ENCODE measurements around the gene CDKN1A.
"Not testable (repeated sequence)": the region's sequence is repeated elsewhere in the genome, so short reads cannot be mapped to it uniquely, and the experiment has no call there.

CDKN1A gene

DNA sequence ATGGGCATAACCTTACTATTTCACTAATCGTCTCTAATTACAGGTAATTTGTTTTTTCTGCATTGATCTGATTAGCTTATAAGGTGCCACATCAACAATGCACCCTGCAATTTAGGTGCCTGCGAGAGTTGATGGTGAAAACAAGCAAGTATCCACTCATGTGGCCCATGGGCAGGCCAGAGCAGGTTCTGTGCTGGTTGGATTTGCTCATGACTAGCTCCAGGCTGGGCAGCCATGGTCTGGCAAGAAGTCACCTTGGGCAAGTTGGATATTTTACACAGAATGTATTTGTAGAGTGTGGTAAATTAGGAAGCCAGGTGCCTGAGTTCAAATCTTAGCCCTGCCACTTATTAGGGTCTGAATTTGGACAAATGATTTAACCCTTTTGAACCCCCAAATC, 44.4 kb downstream of the CDKN1A start:
- no peak for DNase-seq

DNA sequence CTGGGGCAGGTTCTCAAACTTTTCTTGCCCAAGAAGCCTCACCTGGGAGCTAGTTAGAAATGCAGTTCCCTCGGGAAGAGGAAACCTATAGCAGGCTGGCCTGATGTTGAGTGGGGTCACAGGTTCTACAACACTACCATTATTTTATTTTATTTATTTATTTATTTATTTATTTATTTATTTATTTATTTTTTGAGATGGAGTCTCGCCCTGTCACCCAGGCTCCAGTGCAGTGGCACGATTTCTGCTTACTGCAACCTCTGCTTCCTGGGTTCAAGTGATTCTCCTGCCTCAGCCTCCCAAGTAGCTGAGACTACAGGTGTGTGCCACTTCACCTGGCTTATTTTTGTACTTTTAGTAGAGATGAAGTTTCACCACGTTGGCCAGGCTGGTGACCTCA, 45.5 kb downstream of the CDKN1A start:
- not testable (repeated sequence) for DNase-seq

- peak; percentile 37 for DNase-seq
Observed at GRCh38 chr6:36724514-36725390, 46.2 kb downstream of the CDKN1A start.

GRCh38 chr6:36725581-36725980, 47.1 kb downstream of the CDKN1A start:
- no peak for DNase-seq

GRCh38 chr6:36727505-36728021, 49.0 kb downstream of the CDKN1A start:
- no peak for DNase-seq

DNA sequence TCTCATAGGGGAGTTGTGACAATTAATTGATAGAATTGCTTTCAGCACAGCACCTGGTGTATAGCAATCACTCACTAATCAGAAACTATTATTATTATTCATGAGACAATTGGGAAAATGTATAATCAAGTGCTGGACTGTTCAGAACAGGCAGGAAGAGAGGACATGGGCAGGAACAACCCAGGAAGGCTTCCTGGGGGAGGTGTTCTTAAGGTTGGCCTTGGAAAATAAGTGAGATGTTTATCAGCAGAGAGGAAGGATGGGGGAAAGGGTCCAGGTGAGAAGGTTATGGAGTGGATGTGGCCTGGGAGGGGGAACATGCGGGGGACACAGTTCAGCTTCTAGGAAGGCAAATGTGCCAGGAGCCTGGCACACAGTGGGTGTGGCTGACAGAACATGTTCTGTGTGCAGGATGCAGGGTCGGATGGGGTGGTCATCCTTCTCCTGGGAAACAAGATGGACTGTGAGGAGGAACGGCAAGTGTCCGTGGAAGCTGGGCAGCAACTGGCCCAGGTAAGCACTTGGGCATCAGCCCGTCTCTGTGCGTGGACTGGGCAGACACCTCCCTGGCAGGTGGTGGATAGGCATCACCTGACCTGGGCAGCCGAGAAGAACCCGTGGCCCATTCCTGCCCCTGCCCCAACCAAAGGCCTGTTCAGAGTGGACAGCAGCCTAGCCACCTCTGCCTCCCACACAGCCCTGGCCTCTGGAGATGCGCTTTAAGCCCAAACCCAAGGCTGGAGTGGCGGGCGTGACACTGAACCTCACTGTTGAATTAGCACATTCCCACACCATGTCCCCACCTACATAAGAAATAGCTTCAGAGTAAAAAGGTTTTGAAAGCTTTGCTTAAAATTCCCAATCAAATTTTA, 50.0 kb downstream of the CDKN1A start:
- no peak for DNase-seq

DNA sequence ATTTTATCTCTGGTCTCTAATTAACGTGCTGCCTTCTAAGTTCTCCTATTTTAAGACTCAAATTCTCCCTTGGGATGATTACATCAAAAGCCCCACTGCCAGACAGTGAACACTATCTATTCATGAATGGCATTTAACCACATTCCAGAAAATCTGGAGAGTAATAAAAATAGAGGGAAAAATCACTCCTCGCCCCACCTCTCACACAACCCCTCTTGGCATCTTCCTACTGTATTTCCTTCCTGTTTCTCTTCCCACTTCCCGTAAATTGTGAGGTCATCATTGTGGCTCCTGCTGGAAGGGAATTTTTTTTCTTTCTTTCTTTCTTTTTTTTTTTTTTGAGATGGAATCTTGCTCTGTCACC, 50.6 kb downstream of the CDKN1A start:
- DNase-seq = no peak

DNA sequence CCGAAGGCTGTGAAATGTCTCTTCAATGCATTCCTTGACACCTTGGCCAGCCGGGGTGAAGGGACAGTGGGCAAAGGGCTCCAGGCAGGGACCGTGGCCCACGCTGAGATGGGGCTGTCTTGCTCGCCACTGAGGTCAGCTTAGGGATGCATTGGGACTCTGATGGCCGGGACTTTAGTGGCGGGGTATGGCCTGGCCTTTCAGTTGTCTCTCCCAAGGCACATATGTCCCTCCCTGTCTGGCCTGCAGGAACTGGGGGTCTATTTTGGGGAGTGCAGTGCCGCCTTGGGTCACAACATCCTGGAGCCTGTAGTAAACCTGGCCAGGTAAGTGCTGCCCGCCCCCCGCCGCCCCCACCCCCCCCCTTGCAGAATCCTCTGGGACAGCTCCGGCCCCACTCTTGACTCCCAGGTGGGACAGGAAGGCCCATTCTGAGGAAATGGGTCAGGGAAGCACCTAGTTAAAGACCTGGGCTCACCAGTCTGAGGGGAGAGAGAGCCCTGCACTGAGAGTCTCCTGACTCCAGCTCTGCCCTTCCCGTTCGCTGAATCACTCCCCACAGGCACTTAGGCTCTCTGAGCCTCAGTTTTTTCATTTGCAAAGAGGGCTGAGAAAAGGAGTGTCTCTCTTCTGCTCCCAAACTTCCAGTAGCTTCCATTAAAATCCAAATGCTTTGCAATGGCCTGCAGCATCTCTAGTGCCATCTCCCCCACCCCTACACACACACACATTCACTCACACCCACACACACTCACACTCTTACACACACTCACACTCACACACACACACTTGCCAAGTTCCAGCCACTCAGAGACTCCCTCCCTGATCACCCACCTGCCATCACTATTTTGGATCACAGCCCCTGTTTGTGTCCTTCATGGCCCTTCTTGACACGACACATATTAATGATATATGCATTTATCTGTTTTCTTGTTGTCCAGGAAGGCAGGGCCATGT, 52.2 kb downstream of the CDKN1A start:
- no peak for DNase-seq

GRCh38 chr6:36731622-36732310, 53.3 kb downstream of the CDKN1A start:
- DNase-seq = no peak

DNA sequence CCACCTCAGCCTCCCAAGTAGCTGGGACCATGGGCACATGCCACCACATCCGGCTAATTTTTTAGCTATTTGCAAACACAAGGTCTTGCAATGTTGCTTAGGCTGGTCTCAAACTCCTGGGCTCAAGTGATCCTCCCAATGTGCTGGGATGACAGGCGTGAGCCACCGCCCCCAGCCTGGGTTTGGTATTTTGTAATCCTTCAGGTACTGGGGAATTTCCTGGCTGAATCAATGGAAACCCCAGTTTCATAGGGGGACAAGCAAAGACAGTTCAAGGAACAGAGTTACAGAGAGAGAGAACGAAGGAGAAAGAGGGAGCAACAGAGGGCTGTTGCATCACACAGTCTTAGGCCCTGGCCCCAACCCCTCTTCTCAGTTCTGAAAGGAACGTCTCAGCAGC, 54.8 kb downstream of the CDKN1A start:
- no peak for DNase-seq

- no peak for DNase-seq
Observed at GRCh38 chr6:36734486-36735060, 56.1 kb downstream of the CDKN1A start.

GRCh38 chr6:36735110-36736071, 56.9 kb downstream of the CDKN1A start:
- DNase-seq = no peak

Data from activated naive CD4-positive, alpha-beta T cell treated with anti-CD3 and anti-CD28 coated beads, Interleukin-2, amount 50 U/mL, for 16 hours (primary cell).